Transverse colon (tissue), 4 donors: ENCODE results near the gene ADGRB3. TPM values are rescaled to one million over a fixed set of nuclear protein-coding genes. Genes with fewer than 3 reads are reported as not detected.
A peak's percentile ranks its signal among the peaks of the same experiment; 100 is the strongest.
"Not testable (repeated sequence)": the region's sequence is repeated elsewhere in the genome, so short reads cannot be mapped to it uniquely, and the experiment has no call there.

Experiments used
- DNase-seq: peaks from one replicate; pipeline ENCODE4 v3.0.0-alpha.2; 2019
- H3K27ac ChIP-seq, 4 donors: fragments of 200-600 bp; sonication (generic); 2 replicates each; pipeline ENCODE4 v1.5.1; 2016 to 2018; ENCODE audit warnings: inconsistent platforms in 4 of 4
- H3K27me3 ChIP-seq: fragments of 200-600 bp; sonication (generic); 2 replicates; pipeline ENCODE4 v1.5.1; 2017; ENCODE audit warnings: inconsistent platforms
- H3K36me3 ChIP-seq, 4 donors: fragments of 200-600 bp; sonication (generic); 2 replicates each; pipeline ENCODE4 v1.5.1; 2017 to 2019; ENCODE audit warnings: inconsistent platforms in 4 of 4
- H3K4me1 ChIP-seq, 4 donors: fragments of 200-600 bp; sonication (generic); 2 replicates each; pipeline ENCODE4 v1.5.1; 2017 to 2020; ENCODE audit warnings: inconsistent platforms in 4 of 4
- H3K4me3 ChIP-seq, 4 donors: fragments of 200-600 bp; sonication (generic); 1 replicate in 1 of 4; 2 replicates in 3 of 4; pipeline versions ENCODE4 v1.5.1 to v1.6.1; 2017 to 2019; ENCODE audit warnings: inconsistent platforms in 4 of 4
- H3K9me3 ChIP-seq, 2 donors: fragments of 200-600 bp; sonication (generic); 2 replicates each; pipeline ENCODE4 v1.5.1; 2017 to 2019; ENCODE audit warnings: inconsistent platforms in 2 of 2
- CTCF ChIP-seq, 5 experiments: fragments of 200-600 bp in 3 of 5; fragments of 450-650 bp in 2 of 5; sonication (generic) in 3 of 5; IDR thresholded peaks; 1 replicate in 2 of 5; 2 replicates in 3 of 5; pipeline ENCODE4 v1.5.1; 2016 to 2017; ENCODE audit warnings: antibody characterized with exemption in 5 of 5, inconsistent platforms in 3 of 5, mild to moderate bottlenecking in 2 of 5, moderate library complexity in 1 of 5
- EP300 ChIP-seq: sonication (generic); formaldehyde crosslinking; IDR thresholded peaks from one replicate; pipeline ENCODE4 v1.6.1; 2017; ENCODE audit warnings: antibody characterized with exemption, low read depth
- POLR2A ChIP-seq: fragments of 450-650 bp; IDR thresholded peaks from one replicate; pipeline ENCODE4 v1.6.1; 2016; ENCODE audit warnings: antibody characterized with exemption, mild to moderate bottlenecking, moderate library complexity
- POLR2AphosphoS5 ChIP-seq, 3 donors: sonication (generic); formaldehyde crosslinking; IDR thresholded peaks; one replicate each; pipeline ENCODE4 v1.6.1; 2016; ENCODE audit warnings: antibody characterized with exemption in 3 of 3
- WGBS, 2 donors: methylation state at CpG; one replicate each; pipeline ENCODE4 v1.1.5; 2018; ENCODE audit warnings: low coverage in 1 of 2; 5-methylcytosine and 5-hydroxymethylcytosine counted together
- in situ Hi-C, 4 donors: fragments of 200-750 bp; cut with MboI; loops; one replicate each; pipeline versions ENCODE4 v1.15.0 to v1.15.1; 2017; ENCODE audit warnings: low sequenced_read_pairs in 3 of 4, low pct_ligation_motif_present in 1 of 4, low pct_unique_long_range_greater_than_20kb in 1 of 4
- intact Hi-C: fragments of 100-400 bp; cut with DNase I; formaldehyde crosslinking; loops from one replicate; pipeline ENCODE4 v1.15.1; 2023; ENCODE audit warnings: low total_unique reads
- total RNA-seq, 4 donors: library from RNA; depleted of rRNA; stranded (reverse); fragments of >200 nt; gene quantifications; one replicate each; pipeline ENCODE4 v1.1.0, GENCODE V29; 2016

Gene ADGRB3
- total RNA-seq, 4 donors from 2014 or later = 0.37 to 20.5 (median 2.2) TPM

DNA sequence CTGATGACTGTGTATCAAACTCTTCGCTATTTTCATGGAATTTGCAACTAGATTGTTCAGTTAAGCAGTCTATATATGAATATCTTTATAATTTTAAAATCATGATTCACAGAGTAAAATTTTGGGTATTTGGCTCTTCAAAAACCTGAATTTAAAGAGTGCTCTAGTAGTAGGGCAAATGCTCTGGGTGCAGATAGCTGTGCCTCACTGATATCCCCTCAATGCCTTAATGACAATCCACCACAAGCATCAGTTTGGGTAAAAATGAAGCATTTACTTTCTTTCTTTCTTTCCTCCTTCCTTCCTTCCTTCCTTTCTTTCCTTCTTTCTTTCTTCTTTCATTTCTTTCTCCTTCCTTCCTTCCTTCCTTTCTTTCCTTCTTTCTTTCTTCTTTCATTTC lies 239.7 kb downstream of the ADGRB3 start:
- in situ Hi-C loops = no loop called here
- H3K4me3 ChIP-seq = no peak overlapping the region
- H3K4me1 ChIP-seq = no peaks in the 10 kb centered on the region
- H3K9me3 ChIP-seq = no peaks in the 10 kb centered on the region
- H3K27me3 ChIP-seq = no peaks in the 10 kb centered on the region
- no peaks in the 10 kb centered on the region for H3K36me3 ChIP-seq
- H3K27ac ChIP-seq = no peak overlapping the region
- intact Hi-C loops = no loop called here
- no peak for DNase-seq
- 77 to 100% methylated on average over 1 of the region's 1 CpG for WGBS, 2 donors
- TF ChIP-seq POLR2AphosphoS5 (IDR thresholded peaks at IDR 0.05) = no peak
- TF ChIP-seq EP300 = no peak
- TF ChIP-seq POLR2A = no peak
- TF ChIP-seq CTCF (IDR thresholded peaks at IDR 0.05) = no peak

GRCh38 chr6:68875403-68875802 lies 240.3 kb downstream of the ADGRB3 start:
- H3K9me3 ChIP-seq = no peaks in the 10 kb centered on the region
- no peaks in the 10 kb centered on the region for H3K36me3 ChIP-seq
- no peaks in the 10 kb centered on the region for H3K4me1 ChIP-seq
- H3K4me3 ChIP-seq = no peak overlapping the region
- in situ Hi-C loops (no loop called here), intact Hi-C loops (no loop called here)
- 66 to 88% methylated on average over 2 of the region's 2 CpGs for WGBS, 2 donors
- DNase-seq = no peak
- H3K27ac ChIP-seq = no peak overlapping the region
- TF ChIP-seq POLR2AphosphoS5 (IDR thresholded peaks at IDR 0.05) = no peak
- TF ChIP-seq POLR2A = no peak
- no peak for TF ChIP-seq EP300
- TF ChIP-seq CTCF (IDR thresholded peaks at IDR 0.05) = no peak
- no peaks in the 10 kb centered on the region for H3K27me3 ChIP-seq

DNA sequence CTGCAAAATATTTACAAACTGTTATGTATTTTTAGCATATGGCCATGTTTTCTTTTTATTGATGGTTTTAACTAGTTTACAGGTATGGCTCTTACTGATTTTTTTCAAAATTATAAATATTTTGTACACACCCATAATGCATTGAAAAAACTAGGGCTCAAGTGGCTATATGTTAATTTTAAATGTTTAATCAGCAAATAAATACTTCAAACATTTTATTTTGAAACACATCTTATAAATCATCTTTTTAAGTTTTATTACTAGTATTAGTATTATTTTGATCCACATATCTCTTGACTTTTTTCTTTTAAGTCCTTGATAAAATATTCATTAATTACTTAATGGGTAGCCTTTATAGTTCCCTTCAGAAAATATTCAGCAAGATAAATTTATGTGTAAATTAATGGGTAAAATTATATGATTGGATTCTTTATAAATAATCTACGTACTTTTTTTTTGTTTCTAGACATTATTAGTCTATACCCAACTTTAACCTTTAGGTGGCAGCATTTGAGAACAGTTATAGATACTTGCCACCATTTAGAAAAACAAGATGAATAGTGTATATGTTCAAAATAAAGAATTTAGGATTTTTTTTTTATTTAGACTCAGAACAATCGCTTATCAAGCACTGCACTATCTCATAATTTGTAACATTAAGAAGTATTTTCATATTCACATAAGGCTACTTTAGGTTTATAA lies 241.9 kb downstream of the ADGRB3 start:
- in situ Hi-C loops (no loop called here), intact Hi-C loops (no loop called here)
- Histone ChIP-seq H3K36me3 (no peaks in the 10 kb centered on the region), H3K27ac (no peak overlapping the region), H3K4me3 (no peak overlapping the region), H3K9me3 (no peaks in the 10 kb centered on the region), H3K27me3 (no peaks in the 10 kb centered on the region), H3K4me1 (no peaks in the 10 kb centered on the region)
- 16 to 17% methylated on average over 2 of the region's 2 CpGs for WGBS, 2 donors
- TF ChIP-seq CTCF (IDR thresholded peaks at IDR 0.05) = peak in 2 of 5 experiments; percentile 28 to 36
- TF ChIP-seq EP300 = no peak
- no peak for DNase-seq

DNA sequence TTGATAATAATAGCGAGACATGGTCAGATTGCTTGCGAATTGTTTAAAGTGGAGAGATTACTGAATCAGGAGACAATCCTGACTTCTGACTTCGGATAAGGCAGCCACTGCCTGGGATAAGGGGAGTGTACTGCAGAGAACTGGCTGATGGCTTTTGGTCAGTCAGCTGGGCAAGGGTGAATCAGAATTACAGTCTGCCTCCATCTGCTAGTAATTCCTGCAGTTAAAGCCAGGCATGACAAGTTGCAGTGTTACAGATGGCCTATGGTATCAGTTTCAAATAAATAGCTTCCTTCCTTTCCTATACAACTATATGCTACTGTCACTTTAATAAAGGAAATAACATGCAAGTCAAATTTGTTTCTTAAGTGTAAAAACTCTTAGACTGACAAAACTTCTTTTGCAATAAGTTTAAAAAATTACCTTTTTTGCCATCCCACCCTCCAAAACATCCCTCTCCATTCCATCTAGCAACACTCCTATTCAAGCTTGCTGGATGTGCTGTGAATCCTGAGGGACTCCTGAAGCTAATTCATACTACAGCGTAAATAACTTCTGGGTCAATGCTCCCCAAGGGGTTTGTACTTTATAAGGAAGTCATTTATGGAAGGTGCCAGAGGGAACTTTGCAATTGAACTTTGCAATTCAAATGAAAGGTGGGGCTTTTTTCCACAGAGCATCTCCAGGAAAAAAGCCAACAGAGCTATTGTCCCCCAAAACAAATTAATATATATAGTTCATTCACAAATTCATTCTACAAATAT lies 245.2 kb downstream of the ADGRB3 start:
- WGBS, 2 donors = 78 to 79% methylated on average over 4 of the region's 4 CpGs
- no peak overlapping the region for H3K27ac ChIP-seq
- no peaks in the 10 kb centered on the region for H3K27me3 ChIP-seq
- H3K4me3 ChIP-seq = no peak overlapping the region
- no peaks in the 10 kb centered on the region for H3K36me3 ChIP-seq
- intact Hi-C loops (no loop called here), in situ Hi-C loops (no loop called here)
- TF ChIP-seq POLR2A (no peak), POLR2AphosphoS5 (IDR thresholded peaks at IDR 0.05) (no peak)
- H3K9me3 ChIP-seq = no peaks in the 10 kb centered on the region
- no peaks in the 10 kb centered on the region for H3K4me1 ChIP-seq
- no peak for DNase-seq

- H3K36me3 ChIP-seq, in situ Hi-C loops, intact Hi-C loops, H3K4me3 ChIP-seq, H3K27ac ChIP-seq, DNase-seq, H3K4me1 ChIP-seq, H3K27me3 ChIP-seq, H3K9me3 ChIP-seq: not testable (repeated sequence)
- WGBS, 2 donors = 66% methylated on average over 9 of the region's 9 CpGs; no CpG with 5 or more reads in 1 of the 2 donors
Observed at GRCh38 chr6:68883325-68883724, 248.2 kb downstream of the ADGRB3 start.
